Ectodermal cell (in vitro differentiated cells): ENCODE data around the gene SCYL1.

ENCODE experiments used
- H3K27ac ChIP-seq: 2 replicates; pipeline ENCODE4 v1.7.0; 2013; ENCODE audit warnings: mild to moderate bottlenecking, low read depth, low read length; ENCODE audit not compliant: insufficient read depth, poor library complexity, severe bottlenecking
- H3K27me3 ChIP-seq: 2 replicates; pipeline ENCODE4 v1.7.0; 2013; ENCODE audit warnings: mild to moderate bottlenecking, low read length; ENCODE audit not compliant: insufficient read depth, control insufficient read depth, poor library complexity, severe bottlenecking
- H3K36me3 ChIP-seq: one replicate; pipeline ENCODE4 v1.7.0; 2013; ENCODE audit warnings: low read length; ENCODE audit not compliant: control insufficient read depth, insufficient read depth
- H3K4me1 ChIP-seq: one replicate; pipeline ENCODE4 v1.7.0; 2013; ENCODE audit warnings: low read length; ENCODE audit not compliant: control insufficient read depth, insufficient read depth
- H3K4me3 ChIP-seq: 2 replicates; pipeline ENCODE4 v1.7.0; 2013; ENCODE audit warnings: low read depth, low read length, control low read depth; ENCODE audit not compliant: insufficient read depth
- H3K9me3 ChIP-seq: 2 replicates; pipeline ENCODE4 v1.7.0; 2013; ENCODE audit warnings: mild to moderate bottlenecking, low read length, moderate library complexity; ENCODE audit not compliant: control insufficient read depth
- WGBS, 2 experiments: methylation state at CpG; one replicate each; pipeline ENCODE4 v1.1.7; 2013; ENCODE audit warnings: missing lambda C conversion rate in 2 of 2; 5-methylcytosine and 5-hydroxymethylcytosine counted together

Gene SCYL1

GRCh38 chr11:65586247-65586630 is 61.4 kb downstream of the SCYL1 start:
- Histone ChIP-seq H3K4me1 (peaks cover 25% of the 10 kb centered on the region), H3K27me3 (peaks cover 56% of the 10 kb centered on the region), H3K4me3 (no peak overlapping the region), H3K36me3 (no peaks in the 10 kb centered on the region), H3K9me3 (no peaks in the 10 kb centered on the region), H3K27ac (no peak overlapping the region)
- WGBS, 2 experiments, result 89 to 91% methylated on average over 4 of the region's 4 CpGs

DNA sequence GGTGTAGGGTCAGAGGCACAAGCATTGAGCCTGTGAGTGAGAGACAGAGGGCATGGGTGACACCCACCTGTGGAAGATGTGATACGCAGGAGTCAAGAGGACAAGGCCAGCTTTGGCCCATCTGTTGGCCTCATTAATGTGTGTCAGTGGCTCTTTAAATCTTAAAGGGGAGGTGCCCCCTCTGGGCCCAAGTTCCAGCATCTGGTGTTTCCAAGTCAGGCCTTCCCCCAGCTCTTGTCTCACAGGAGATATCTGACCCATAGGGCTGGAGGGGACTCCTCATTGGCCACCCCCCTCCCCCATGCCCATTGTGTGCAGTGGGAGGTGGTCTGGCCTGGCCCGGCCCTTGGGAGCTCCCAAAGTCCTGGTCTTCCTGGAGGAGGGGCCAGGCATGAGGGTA is 61.8 kb downstream of the SCYL1 start:
- WGBS, 2 experiments, result 45 to 53% methylated on average over 2 of the region's 2 CpGs
- no peaks in the 10 kb centered on the region for H3K36me3 ChIP-seq
- H3K9me3 ChIP-seq, result no peaks in the 10 kb centered on the region
- no peak overlapping the region for H3K27ac ChIP-seq
- H3K4me3 ChIP-seq, result no peak overlapping the region
- peaks cover 28% of the 10 kb centered on the region for H3K4me1 ChIP-seq
- H3K27me3 ChIP-seq, result peaks cover 61% of the 10 kb centered on the region
